Heart left ventricle (tissue), 13 donors: ENCODE data around the gene OTOP1.

Experiments
- POLR2A ChIP-seq, 2 donors: fragments of 450-650 bp; IDR thresholded peaks; one replicate each; pipeline ENCODE4 v1.6.1; 2017; ENCODE audit warnings: antibody characterized with exemption in 2 of 2, mild to moderate bottlenecking in 2 of 2, moderate library complexity in 2 of 2
- TF ChIP-seq, protein P1 (sequence below), 12 donors: fragments of 200-600 bp; sonication (generic) in 4 of 12; IDR thresholded peaks; one replicate each; pipeline versions ENCODE4 v1.5.0 to v1.8.0; 2018 to 2022; ENCODE audit warnings: antibody characterized with exemption in 12 of 12, mild to moderate bottlenecking in 5 of 12
- donor health status: ischemic (EF 13 %, LVEDD 7.1; RV severe dilation, severe dysfunction).
- donor health status: DM: no; HTN: yes; CAD: no.
- donor health status: DM: no; HTN: no; CAD: no.
- donor health status: ischemic (EF 25% LVEDD 6.9; RV normal size, moderate dysfunction).
- donor health status: ischemic (EF 25% LVEDD 5.7; RV mildly dilated, moderate dysfunction).
- donor health status: ischemic (EF 35%, LVEDD 5.7; RV mildly dilated, moderate dysfunction).
- donor health status: nonischemic (EF 11% LVEDD 7.7; RV severe dilation, severe dysfunction).
- donor health status: DM: yes; HTN: yes; CAD: no.
- donor health status: PGD.
- donor health status: ischemic (EF 29% LVEDD 5.4; RV normal size, mild dysfunction).
- donor health status: nonischemic (EF 23%, LVEDD 6.1; RV moderate dilation, normal function).

DNA sequence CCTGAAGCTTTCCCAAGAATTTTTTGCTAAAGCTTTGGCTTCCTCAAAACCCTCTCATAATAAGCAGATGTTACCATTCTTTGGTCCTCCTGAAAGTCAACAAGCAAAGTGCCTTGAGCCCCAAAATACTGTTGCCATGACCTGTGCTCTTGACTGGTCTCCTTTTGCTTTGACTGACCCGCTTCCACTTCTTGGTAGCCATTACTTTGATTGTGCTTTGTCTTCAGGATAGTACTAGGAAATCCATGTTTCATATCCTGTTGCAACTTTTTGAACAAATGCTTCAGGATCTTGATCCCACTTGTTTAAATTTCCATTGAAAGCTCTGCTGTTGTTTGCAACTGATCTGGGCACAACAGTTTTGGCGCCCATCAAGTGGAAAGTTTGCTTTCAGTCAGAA is 6.9 kb upstream of the OTOP1 start:
- TF ChIP-seq, protein P1, sequence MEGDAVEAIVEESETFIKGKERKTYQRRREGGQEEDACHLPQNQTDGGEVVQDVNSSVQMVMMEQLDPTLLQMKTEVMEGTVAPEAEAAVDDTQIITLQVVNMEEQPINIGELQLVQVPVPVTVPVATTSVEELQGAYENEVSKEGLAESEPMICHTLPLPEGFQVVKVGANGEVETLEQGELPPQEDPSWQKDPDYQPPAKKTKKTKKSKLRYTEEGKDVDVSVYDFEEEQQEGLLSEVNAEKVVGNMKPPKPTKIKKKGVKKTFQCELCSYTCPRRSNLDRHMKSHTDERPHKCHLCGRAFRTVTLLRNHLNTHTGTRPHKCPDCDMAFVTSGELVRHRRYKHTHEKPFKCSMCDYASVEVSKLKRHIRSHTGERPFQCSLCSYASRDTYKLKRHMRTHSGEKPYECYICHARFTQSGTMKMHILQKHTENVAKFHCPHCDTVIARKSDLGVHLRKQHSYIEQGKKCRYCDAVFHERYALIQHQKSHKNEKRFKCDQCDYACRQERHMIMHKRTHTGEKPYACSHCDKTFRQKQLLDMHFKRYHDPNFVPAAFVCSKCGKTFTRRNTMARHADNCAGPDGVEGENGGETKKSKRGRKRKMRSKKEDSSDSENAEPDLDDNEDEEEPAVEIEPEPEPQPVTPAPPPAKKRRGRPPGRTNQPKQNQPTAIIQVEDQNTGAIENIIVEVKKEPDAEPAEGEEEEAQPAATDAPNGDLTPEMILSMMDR (IDR thresholded peaks at IDR 0.05) = no peak
- no peak for TF ChIP-seq POLR2A (IDR thresholded peaks at IDR 0.05)
